HepG2 (cell line): ENCODE data around the gene OR6C76. TPM values are rescaled to one million over a fixed set of nuclear protein-coding genes. Genes with fewer than 3 reads are reported as not detected.

Experiments used
- ATAC-seq: fragments of 200-7000 bp; cut with Tn5 transposase; 3 replicates; pipeline ENCODE4 v1.9.1; 2020; ENCODE audit warnings: mild to moderate bottlenecking, moderate library complexity
- BruUV-seq: library from RNA; stranded (reverse); fragments of 400-500 nt; replicated peaks from 2 replicates; lab custom pipeline; 2021; lab: Mats Ljungman, UMichigan
- CTCF ChIA-PET: fragments of 300-600 bp; formaldehyde crosslinking; extraction: SDS; loops from one replicate; lab custom pipeline; 2021; ENCODE audit warnings: low total read pairs, inconsistent platforms, low intra/inter-chr PET ratio; lab: Yijun Ruan, JAX
- POLR2A ChIA-PET: fragments of 350-600 bp; sonication (Branson Sonifier 250); formaldehyde crosslinking; loops from one replicate; lab custom pipeline; 2020; ENCODE audit warnings: antibody characterized with exemption, inconsistent platforms; lab: Yijun Ruan, JAX
- DNase-seq: peaks from one replicate; pipeline ENCODE4 v3.0.0-alpha.2; 2015; ENCODE audit warnings: low spot score
- FAIRE-seq: peaks from 3 replicates; lab custom pipeline; 2011; peaks lifted over from hg19 to GRCh38; lab: Jason Lieb, UNC
- H2AFZ ChIP-seq: one replicate; pipeline ENCODE4 v1.6.1; 2011; ENCODE audit warnings: low read length, inconsistent platforms
- H3K27ac ChIP-seq: fragments of 300-600 bp; 3 replicates; pipeline ENCODE4 v1.8.0; 2011; ENCODE audit warnings: mixed run types, mild to moderate bottlenecking, mixed read lengths, low read length, inconsistent platforms; ENCODE audit not compliant: insufficient read depth; ENCODE audit errors: extremely low read length
- H3K27me3 ChIP-seq, 2 experiments: fragments of 200-600 bp in 1 of 2; 2 replicates in 1 of 2; 3 replicates in 1 of 2; pipeline versions ENCODE4 v1.6.0 to v1.8.0; 2011; ENCODE audit warnings: low read length in 2 of 2, mild to moderate bottlenecking in 2 of 2, moderate library complexity in 2 of 2, inconsistent platforms in 1 of 2; ENCODE audit not compliant: insufficient read depth in 2 of 2, control insufficient read depth in 1 of 2
- H3K36me3 ChIP-seq, 2 experiments: fragments of 200-600 bp in 1 of 2; replicated peaks in 1 of 2; 2 replicates in 1 of 2; 3 replicates in 1 of 2; pipeline versions ENCODE4 v1.5.1 to v1.8.0; 2011; ENCODE audit warnings: low read length in 2 of 2, inconsistent platforms in 1 of 2; ENCODE audit not compliant: insufficient read depth in 2 of 2, control insufficient read depth in 1 of 2
- H3K4me1 ChIP-seq: 2 replicates; pipeline ENCODE4 v1.5.1; 2012; ENCODE audit warnings: low read length, inconsistent platforms; ENCODE audit not compliant: insufficient read depth
- H3K4me2 ChIP-seq: 2 replicates; pipeline ENCODE4 v1.6.0; 2011; ENCODE audit warnings: low read depth, low read length, inconsistent platforms
- H3K4me3 ChIP-seq, 3 experiments: fragments of 200-600 bp in 1 of 3; sonication (generic), shearing (Covaris generic) in 1 of 3; replicated peaks in 1 of 3; 2 replicates each; pipeline ENCODE4 v1.5.1; 2011 to 2016; ENCODE audit warnings: low read length in 3 of 3, inconsistent platforms in 2 of 3, low read depth in 2 of 3, mild to moderate bottlenecking in 2 of 3, control low read depth in 1 of 3, mixed read lengths in 1 of 3; ENCODE audit not compliant: insufficient read depth in 1 of 3
- H3K79me2 ChIP-seq: one replicate; pipeline ENCODE4 v1.6.1; 2011; ENCODE audit warnings: low read length, inconsistent platforms; ENCODE audit not compliant: insufficient read depth
- H3K9ac ChIP-seq: 2 replicates; pipeline ENCODE4 v1.6.0; 2011; ENCODE audit warnings: mild to moderate bottlenecking, low read depth, low read length, inconsistent platforms; ENCODE audit not compliant: insufficient read depth
- H3K9me3 ChIP-seq: 2 replicates; pipeline ENCODE4 v1.5.1; 2012; ENCODE audit warnings: mild to moderate bottlenecking, low read length
- H4K20me1 ChIP-seq: 2 replicates; pipeline ENCODE4 v1.6.0; 2011; ENCODE audit warnings: inconsistent platforms, mild to moderate bottlenecking, low read length, moderate library complexity; ENCODE audit not compliant: insufficient read depth
- BCL6 ChIP-seq: IDR thresholded peaks from 2 replicates; pipeline ENCODE4 v1.6.1; 2016; ENCODE audit warnings: missing genetic modification reagents, missing compliant biosample characterization
- CHCHD3 ChIP-seq: sonication (generic); formaldehyde crosslinking; IDR thresholded peaks from 2 replicates; pipeline ENCODE4 v1.8.0; 2022; ENCODE audit warnings: mild to moderate bottlenecking, missing genetic modification reagents, moderate library complexity
- EZH2 ChIP-seq: conservative IDR thresholded peaks from 2 replicates; pipeline ENCODE4 v1.6.1; 2012; ENCODE audit warnings: mild to moderate bottlenecking, low read depth, low read length, moderate library complexity
- GMEB1 ChIP-seq: sonication (generic); formaldehyde crosslinking; IDR thresholded peaks from 2 replicates; pipeline ENCODE4 v1.5.1; 2020; ENCODE audit warnings: missing genetic modification reagents, mild to moderate bottlenecking, borderline replicate concordance
- SATB2 ChIP-seq: sonication (generic); formaldehyde crosslinking; IDR thresholded peaks from 2 replicates; pipeline ENCODE4 v1.5.0; 2020; ENCODE audit warnings: missing genetic modification reagents
- ZBTB10 ChIP-seq: sonication (generic); formaldehyde crosslinking; IDR thresholded peaks from 2 replicates; pipeline ENCODE4 v1.4.0; 2020; ENCODE audit warnings: missing genetic modification reagents, borderline replicate concordance
- ZNF180 ChIP-seq: sonication (generic); formaldehyde crosslinking; IDR thresholded peaks from 2 replicates; pipeline ENCODE4 v1.4.0; 2020; ENCODE audit warnings: low read depth, missing genetic modification reagents, borderline replicate concordance
- ZNF253 ChIP-seq: sonication (generic); formaldehyde crosslinking; IDR thresholded peaks from 2 replicates; pipeline ENCODE4 v1.8.0; 2022; ENCODE audit warnings: mild to moderate bottlenecking, missing genetic modification reagents, borderline replicate concordance
- ZNF292 ChIP-seq: sonication (generic); formaldehyde crosslinking; IDR thresholded peaks from 2 replicates; pipeline ENCODE4 v1.8.1; 2022; ENCODE audit warnings: mild to moderate bottlenecking, low read depth, missing genetic modification reagents, borderline replicate concordance
- ZNF550 ChIP-seq: sonication (generic); formaldehyde crosslinking; IDR thresholded peaks from 2 replicates; pipeline ENCODE4 v1.4.0; 2020; ENCODE audit warnings: mild to moderate bottlenecking, missing genetic modification reagents, borderline replicate concordance
- ZNF691 ChIP-seq: sonication (generic); formaldehyde crosslinking; IDR thresholded peaks from 2 replicates; pipeline ENCODE4 v1.4.0; 2020; ENCODE audit warnings: missing genetic modification reagents, low read depth, mild to moderate bottlenecking, borderline replicate concordance
- WGBS: methylation state at CpG from one replicate; pipeline ENCODE4 v1.1.6; 2017; ENCODE audit warnings: low lambda C conversion rate; 5-methylcytosine and 5-hydroxymethylcytosine counted together
- in situ Hi-C: cut with HindIII; loops from 2 replicates; pipeline ENCODE4 v1.10.0; 2017; ENCODE audit warnings: low pct_unique_long_range_greater_than_20kb; ENCODE audit not compliant: extremely low pct_ligation_motif_present
- intact Hi-C: fragments of 100-400 bp; cut with micrococcal nuclease; formaldehyde crosslinking; loops from one replicate; pipeline ENCODE4 v1.10.0; 2022; ENCODE audit not compliant: unreplicated experiment
- polyA plus RNA-seq, 8 experiments: library from polyadenylated mRNA; depleted of rRNA in 3 of 8; stranded (reverse) in 7 of 8; unstranded in 1 of 8; fragments of >200 nt; fragmentation: Illumina TruSeq in 4 of 8; extraction: Trizol in 4 of 8; gene quantifications; 2 replicates each; pipeline versions ENCODE4 v1.2.1 to v1.2.3, GENCODE V29; 2011 to 2016; ENCODE audit warnings: low read depth in 4 of 8, missing spikeins in 1 of 8, mixed read lengths in 1 of 8; ENCODE audit not compliant: insufficient read depth in 1 of 8
- total RNA-seq, 5 experiments: library from RNA; depleted of rRNA; stranded (reverse); fragments of >200 nt; fragmentation: Illumina TruSeq; extraction: Trizol; gene quantifications; 2 replicates each; pipeline ENCODE4 v1.2.3, GENCODE V29; 2016; ENCODE audit warnings: low read depth in 1 of 5

The OR6C76 gene
- total and polyA plus RNA-seq, 2 of the 13 experiments (the other 11 are each of a cell fraction or from before 2014, with no cell fraction given) = not detected

GRCh38 chr12:55400229-55400628, 25.8 kb upstream of the OR6C76 start, which contains the start of gene OR6C65:
Gene OR6C65 (plus strand): TSS chr12:55400529. CDS start chr12:55400529, 0 bp downstream.
- DNase-seq = no peak
- no peak within 1 kb of the TSS for H3K4me2 ChIP-seq
- ChIA-PET POLR2A (no interaction called here), CTCF (no interaction called here)
- no TSS peak for BruUV-seq
- no peaks in the 10 kb centered on the region for H3K4me1 ChIP-seq
- in situ Hi-C loops (no loop called here), intact Hi-C loops (no loop called here)
- no peak for FAIRE-seq
- no peak within 1 kb of the TSS for H2AFZ ChIP-seq
- no peak within 1 kb of the TSS for H3K9ac ChIP-seq
- H3K4me3 ChIP-seq = no peak within 1 kb of the TSS
- no peaks in the 10 kb centered on the region for H3K79me2 ChIP-seq
- no peaks in the 10 kb centered on the region for H3K36me3 ChIP-seq
- no peaks in the 10 kb centered on the region for H3K9me3 ChIP-seq
- no peak within 1 kb of the TSS for H3K27ac ChIP-seq
- TF ChIP-seq ZNF292 (no peak), SATB2 (CRISPR knock-in tag) (no peak), ZNF180 (CRISPR knock-in tag) (no peak), ZNF550 (no peak), GMEB1 (CRISPR knock-in tag) (no peak), EZH2 (no peak)
- 72% methylated on average over 1 of the region's 1 CpG for WGBS
- H4K20me1 ChIP-seq = no peaks in the 10 kb centered on the region
- no peak for ATAC-seq
- H3K27me3 ChIP-seq = no peaks in the 10 kb centered on the region

GRCh38 chr12:55407866-55408265, 18.2 kb upstream of the OR6C76 start:
- Histone ChIP-seq H3K36me3 (no peaks in the 10 kb centered on the region), H2AFZ (no peak overlapping the region), H3K4me3 (no peak overlapping the region), H3K79me2 (no peaks in the 10 kb centered on the region), H3K27ac (no peak overlapping the region), H3K4me1 (no peaks in the 10 kb centered on the region), H3K9ac (no peak overlapping the region), H3K9me3 (no peaks in the 10 kb centered on the region), H4K20me1 (no peaks in the 10 kb centered on the region), H3K4me2 (no peak overlapping the region), H3K27me3 (no peaks in the 10 kb centered on the region)
- intact Hi-C loops (no loop called here), in situ Hi-C loops (no loop called here)
- BruUV-seq = no TSS peak
- CTCF ChIA-PET = no interaction called here
- ATAC-seq (no peak), FAIRE-seq (no peak), DNase-seq (no peak)
- POLR2A ChIA-PET = no interaction called here
- WGBS = 0% methylated on average over 1 of the region's 1 CpG
- TF ChIP-seq ZNF691 (no peak), ZNF253 (CRISPR knock-in tag) (no peak), CHCHD3 (CRISPR knock-in tag) (no peak), ZBTB10 (CRISPR knock-in tag) (no peak), BCL6 (CRISPR knock-in tag) (no peak)
